NCI-H1417 (cell line): ENCODE data around the gene SIVA1.
"Not testable (repeated sequence)": the region's sequence is repeated elsewhere in the genome, so short reads cannot be mapped to it uniquely, and the experiment has no call there.

Source experiments
- DNase-seq, 3 experiments: peaks; one replicate each; lab custom pipeline; 2025; lab: John Stamatoyannopoulos, UW

The SIVA1 gene

GRCh38 chr14:104734991-104735779 lies 17.8 kb upstream of the SIVA1 start:
- DNase-seq: no peak

GRCh38 chr14:104735830-104736642 lies 16.9 kb upstream of the SIVA1 start:
- no peak for DNase-seq

GRCh38 chr14:104738375-104739019 lies 14.4 kb upstream of the SIVA1 start:
- no peak for DNase-seq

- DNase-seq: no peak
Measured at GRCh38 chr14:104739026-104739425, 13.9 kb upstream of the SIVA1 start.

GRCh38 chr14:104739546-104740516 lies 13.1 kb upstream of the SIVA1 start:
- no peak for DNase-seq

GRCh38 chr14:104741108-104741802 lies 11.7 kb upstream of the SIVA1 start:
- no peak for DNase-seq

- DNase-seq: no peak
Measured at GRCh38 chr14:104741803-104742251, 11.1 kb upstream of the SIVA1 start.

- DNase-seq: no peak
Measured at GRCh38 chr14:104742586-104743455, 10.1 kb upstream of the SIVA1 start.

- DNase-seq: no peak
Measured at GRCh38 chr14:104743461-104744380, 9.2 kb upstream of the SIVA1 start.

- no peak for DNase-seq
Measured at GRCh38 chr14:104744484-104744883, 8.5 kb upstream of the SIVA1 start.

- DNase-seq: no peak
Measured at GRCh38 chr14:104745431-104745830, 7.5 kb upstream of the SIVA1 start.

- no peak for DNase-seq
Measured at GRCh38 chr14:104746071-104746545, 6.8 kb upstream of the SIVA1 start.

- peak in 2 of 3 experiments; percentile 63 to 77 for DNase-seq
Measured at GRCh38 chr14:104746934-104747481, 5.9 kb upstream of the SIVA1 start.

GRCh38 chr14:104747876-104748275 lies 5.1 kb upstream of the SIVA1 start:
- DNase-seq: no peak

- no peak for DNase-seq
Measured at GRCh38 chr14:104749111-104749649, 3.8 kb upstream of the SIVA1 start.

GRCh38 chr14:104750056-104750752 lies 2.7 kb upstream of the SIVA1 start:
- DNase-seq: no peak

- DNase-seq: not testable (repeated sequence)
Measured at GRCh38 chr14:104750753-104751057, 2.2 kb upstream of the SIVA1 start.
